Tibial nerve (tissue), 3 donors: ENCODE measurements around the gene LDB3.

Experiments
- CTCF ChIP-seq, 5 experiments: fragments of 200-600 bp in 3 of 5; fragments of 450-650 bp in 2 of 5; sonication (generic) in 3 of 5; IDR thresholded peaks; one replicate each; pipeline ENCODE4 v1.5.1; 2016 to 2019; ENCODE audit warnings: antibody characterized with exemption in 5 of 5, mild to moderate bottlenecking in 3 of 5, moderate library complexity in 2 of 5
- POLR2A ChIP-seq, 2 donors: fragments of 450-650 bp; IDR thresholded peaks; one replicate each; pipeline ENCODE4 v1.6.1; 2017; ENCODE audit warnings: antibody characterized with exemption in 2 of 2, mild to moderate bottlenecking in 2 of 2, moderate library complexity in 2 of 2

GRCh38 chr10:86661161-86662025, 6.9 kb upstream of the LDB3 start:
- TF ChIP-seq CTCF (IDR thresholded peaks at IDR 0.05) (no peak), POLR2A (IDR thresholded peaks at IDR 0.05) (no peak)
